ENCODE measurements around the gene MC4R.

Gene MC4R

DNA sequence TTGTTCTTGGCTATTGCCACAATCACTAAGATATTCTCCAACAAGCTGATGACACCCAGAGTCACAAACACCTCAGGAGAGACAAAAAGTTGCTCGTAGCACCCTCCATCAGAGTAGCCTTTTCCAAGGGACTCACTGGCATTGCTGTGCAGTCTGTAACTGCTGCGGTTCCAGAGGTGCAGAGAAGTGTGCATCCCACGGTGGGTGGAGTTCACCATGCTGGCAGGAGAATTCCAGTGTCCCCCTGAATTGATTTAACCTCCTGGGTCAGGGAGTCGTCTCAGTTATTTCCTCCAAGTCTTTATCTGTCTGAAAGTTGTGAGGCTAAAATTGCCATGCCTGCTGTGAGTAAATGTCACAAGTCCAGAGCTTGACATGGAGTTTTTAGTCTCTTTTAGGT is 443 bp downstream of the MC4R start:
- no peak overlapping the region for H3K27ac ChIP-seq
- TF ChIP-seq, protein P1, sequence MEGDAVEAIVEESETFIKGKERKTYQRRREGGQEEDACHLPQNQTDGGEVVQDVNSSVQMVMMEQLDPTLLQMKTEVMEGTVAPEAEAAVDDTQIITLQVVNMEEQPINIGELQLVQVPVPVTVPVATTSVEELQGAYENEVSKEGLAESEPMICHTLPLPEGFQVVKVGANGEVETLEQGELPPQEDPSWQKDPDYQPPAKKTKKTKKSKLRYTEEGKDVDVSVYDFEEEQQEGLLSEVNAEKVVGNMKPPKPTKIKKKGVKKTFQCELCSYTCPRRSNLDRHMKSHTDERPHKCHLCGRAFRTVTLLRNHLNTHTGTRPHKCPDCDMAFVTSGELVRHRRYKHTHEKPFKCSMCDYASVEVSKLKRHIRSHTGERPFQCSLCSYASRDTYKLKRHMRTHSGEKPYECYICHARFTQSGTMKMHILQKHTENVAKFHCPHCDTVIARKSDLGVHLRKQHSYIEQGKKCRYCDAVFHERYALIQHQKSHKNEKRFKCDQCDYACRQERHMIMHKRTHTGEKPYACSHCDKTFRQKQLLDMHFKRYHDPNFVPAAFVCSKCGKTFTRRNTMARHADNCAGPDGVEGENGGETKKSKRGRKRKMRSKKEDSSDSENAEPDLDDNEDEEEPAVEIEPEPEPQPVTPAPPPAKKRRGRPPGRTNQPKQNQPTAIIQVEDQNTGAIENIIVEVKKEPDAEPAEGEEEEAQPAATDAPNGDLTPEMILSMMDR (conservative IDR thresholded peaks at IDR 0.05), result no peak

GRCh38 chr18:60358516-60358915 is 14.1 kb downstream of the MC4R start:
- TF ChIP-seq, protein P1 (conservative IDR thresholded peaks at IDR 0.05), result no peak
- H3K27ac ChIP-seq, result no peak overlapping the region

- TF ChIP-seq, protein P1 (conservative IDR thresholded peaks at IDR 0.05), result no peak
- H3K27ac ChIP-seq, result no peak overlapping the region
Observed at GRCh38 chr18:60350941-60351340, 21.6 kb downstream of the MC4R start.

GRCh38 chr18:60350150-60350549 is 22.4 kb downstream of the MC4R start:
- TF ChIP-seq, protein P1 (conservative IDR thresholded peaks at IDR 0.05), result no peak
- H3K27ac ChIP-seq, result no peak overlapping the region

- no peak overlapping the region for H3K27ac ChIP-seq
- TF ChIP-seq, protein P1 (conservative IDR thresholded peaks at IDR 0.05), result no peak
Observed at GRCh38 chr18:60347526-60348045, 25.0 kb downstream of the MC4R start.

DNA sequence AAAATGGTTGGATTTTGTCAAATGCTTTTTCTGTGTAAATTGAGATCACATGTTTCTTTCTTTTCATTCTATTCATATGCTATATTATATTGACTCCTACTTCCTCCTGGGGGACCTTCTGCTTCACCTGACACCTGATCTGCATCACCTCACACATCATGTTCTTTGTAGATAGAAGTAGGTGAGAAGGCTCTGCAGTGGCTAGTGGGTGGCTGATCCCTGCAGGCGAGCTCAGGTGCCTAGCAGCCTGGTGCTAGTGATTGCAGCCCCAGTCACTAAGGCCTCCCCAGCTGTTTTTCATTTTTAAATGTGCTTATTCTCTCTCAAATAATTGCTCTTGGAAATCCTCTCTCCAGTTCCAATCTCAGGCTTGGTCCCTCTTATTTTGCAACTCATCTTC is 33.6 kb downstream of the MC4R start:
- TF ChIP-seq, protein P1 (conservative IDR thresholded peaks at IDR 0.05), result no peak
- H3K27ac ChIP-seq, result no peak overlapping the region

GRCh38 chr18:60331890-60332289 is 40.7 kb downstream of the MC4R start:
- TF ChIP-seq, protein P1 (conservative IDR thresholded peaks at IDR 0.05), result no peak
- H3K27ac ChIP-seq, result no peak overlapping the region
